H1 (cell line): ENCODE measurements around the gene DPEP2NB. TPM values are rescaled to one million over a fixed set of nuclear protein-coding genes. Genes with fewer than 3 reads are reported as not detected.

ENCODE experiments used
- CTCF ChIA-PET: fragments of 300-600 bp; sonication (Branson Sonifier 250); formaldehyde crosslinking; loops from one replicate; lab custom pipeline; 2021; ENCODE audit not compliant: partially characterized antibody; lab: Charles Lee
- POLR2A ChIA-PET: fragments of 300-600 bp; sonication (Branson Sonifier 250); formaldehyde crosslinking; loops from one replicate; lab custom pipeline; 2021; ENCODE audit warnings: inconsistent platforms; ENCODE audit not compliant: partially characterized antibody; lab: Charles Lee
- DNase-seq, 2 experiments: peaks; one replicate each; pipeline versions ENCODE4 v3.0.0 to v3.0.0-alpha.2; 2010 to 2022; ENCODE audit warnings: low spot score in 2 of 2, low read depth in 1 of 2, mixed read lengths in 1 of 2
- FAIRE-seq: peaks from 2 replicates; lab custom pipeline; 2011; peaks lifted over from hg19 to GRCh38; lab: Jason Lieb, UNC
- H2AFZ ChIP-seq: 2 replicates; pipeline ENCODE4 v1.8.1; 2012; ENCODE audit warnings: low read length, inconsistent platforms
- H2AK5ac ChIP-seq: 2 replicates; pipeline ENCODE4 v1.6.1; 2013; ENCODE audit warnings: low read depth, low read length
- H2BK120ac ChIP-seq: replicated peaks from 2 replicates; pipeline ENCODE3; 2013; ENCODE audit warnings: low read depth, low read length, inconsistent platforms
- H2BK12ac ChIP-seq: 2 replicates; pipeline ENCODE4 v1.6.1; 2013; ENCODE audit warnings: low read depth, low read length
- H2BK15ac ChIP-seq: 2 replicates; pipeline ENCODE4 v1.6.1; 2013; ENCODE audit warnings: low read length
- H2BK20ac ChIP-seq: 2 replicates; pipeline ENCODE4 v1.6.1; 2013; ENCODE audit warnings: low read length
- H2BK5ac ChIP-seq: 2 replicates; pipeline ENCODE4 v1.6.1; 2013; ENCODE audit warnings: low read depth, low read length
- H3K14ac ChIP-seq: 2 replicates; pipeline ENCODE4 v1.6.1; 2013; ENCODE audit warnings: inconsistent platforms; ENCODE audit not compliant: insufficient read length
- H3K18ac ChIP-seq: 2 replicates; pipeline ENCODE4 v1.6.1; 2013; ENCODE audit warnings: low read length; ENCODE audit errors: extremely low read depth
- H3K23ac ChIP-seq: 2 replicates; pipeline ENCODE4 v1.6.1; 2013; ENCODE audit warnings: inconsistent platforms; ENCODE audit not compliant: insufficient read length
- H3K23me2 ChIP-seq: 2 replicates; pipeline ENCODE4 v1.6.1; 2013; ENCODE audit warnings: low read depth, low read length
- H3K27ac ChIP-seq: 2 replicates; pipeline ENCODE4 v1.6.1; 2011; ENCODE audit warnings: low read depth, low read length, inconsistent platforms
- H3K27me3 ChIP-seq, 4 experiments: replicated peaks in 1 of 4; 1 replicate in 1 of 4; 2 replicates in 3 of 4; pipeline versions ENCODE4 v1.6.1 to v1.8.1; 2011 to 2013; ENCODE audit warnings: low read length in 3 of 4, mild to moderate bottlenecking in 3 of 4, inconsistent platforms in 2 of 4, mixed read lengths in 2 of 4, moderate library complexity in 1 of 4; ENCODE audit not compliant: control insufficient read depth in 3 of 4, insufficient read depth in 3 of 4; ENCODE audit errors: extremely low read depth in 1 of 4
- H3K36me3 ChIP-seq, 4 experiments: 2 replicates each; pipeline versions ENCODE4 v1.6.1 to v1.8.1; 2011 to 2013; ENCODE audit warnings: mild to moderate bottlenecking in 4 of 4, low read length in 3 of 4, moderate library complexity in 2 of 4, control low read depth in 1 of 4, inconsistent platforms in 1 of 4; ENCODE audit not compliant: insufficient read depth in 4 of 4, control insufficient read depth in 2 of 4
- H3K4ac ChIP-seq: replicated peaks from 2 replicates; pipeline ENCODE3; 2013; ENCODE audit warnings: low read length, low read depth, mixed read lengths, inconsistent platforms; ENCODE audit not compliant: insufficient read length
- H3K4me1 ChIP-seq, 4 experiments: replicated peaks in 1 of 4; 1 replicate in 1 of 4; 2 replicates in 3 of 4; pipeline versions ENCODE4 v1.6.1 to v1.8.1; 2011 to 2013; ENCODE audit warnings: low read length in 3 of 4, inconsistent platforms in 2 of 4, mixed read lengths in 1 of 4; ENCODE audit not compliant: insufficient read depth in 4 of 4, control insufficient read depth in 3 of 4
- H3K4me2 ChIP-seq, 2 experiments: 2 replicates each; pipeline versions ENCODE4 v1.6.1 to v1.8.1; 2011 to 2013; ENCODE audit warnings: low read depth in 2 of 2, low read length in 2 of 2, control low read depth in 1 of 2, inconsistent platforms in 1 of 2, mild to moderate bottlenecking in 1 of 2; ENCODE audit not compliant: insufficient read depth in 1 of 2
- H3K4me3 ChIP-seq, 4 experiments: fragments of 200-600, 300-600 bp in 1 of 4; sonication (generic), shearing (Covaris generic), sonication (Bioruptor Twin) in 1 of 4; 2 replicates each; pipeline versions ENCODE4 v1.5.1 to v1.8.1; 2011 to 2016; ENCODE audit warnings: low read length in 4 of 4, low read depth in 3 of 4, control low read depth in 2 of 4, inconsistent platforms in 2 of 4, mild to moderate bottlenecking in 2 of 4, mixed read lengths in 1 of 4, moderate library complexity in 1 of 4; ENCODE audit not compliant: insufficient read depth in 2 of 4; ENCODE audit errors: extremely low read depth in 1 of 4
- H3K56ac ChIP-seq: replicated peaks from 2 replicates; pipeline ENCODE3; 2013; ENCODE audit warnings: low read depth, mild to moderate bottlenecking, mixed read lengths, low read length, inconsistent platforms; ENCODE audit not compliant: insufficient read length
- H3K79me1 ChIP-seq: 2 replicates; pipeline ENCODE4 v1.6.1; 2013; ENCODE audit warnings: low read depth, low read length, control low read depth
- H3K79me2 ChIP-seq, 2 experiments: 2 replicates each; pipeline versions ENCODE4 v1.6.1 to v1.8.1; 2012 to 2013; ENCODE audit warnings: low read length in 2 of 2, mild to moderate bottlenecking in 2 of 2, inconsistent platforms in 1 of 2; ENCODE audit not compliant: insufficient read depth in 2 of 2, control insufficient read depth in 1 of 2
- H3K9ac ChIP-seq, 4 experiments: replicated peaks in 1 of 4; 1 replicate in 1 of 4; 2 replicates in 3 of 4; pipeline versions ENCODE4 v1.6.1 to v1.8.1; 2011 to 2013; ENCODE audit warnings: low read depth in 3 of 4, low read length in 3 of 4, control low read depth in 2 of 4, mild to moderate bottlenecking in 2 of 4, moderate library complexity in 2 of 4, inconsistent platforms in 1 of 4; ENCODE audit errors: extremely low read depth in 1 of 4
- H3K9me3 ChIP-seq, 2 experiments: 2 replicates each; pipeline versions ENCODE4 v1.6.1 to v1.8.1; 2012 to 2013; ENCODE audit warnings: mild to moderate bottlenecking in 2 of 2, moderate library complexity in 2 of 2, control low read depth in 1 of 2, inconsistent platforms in 1 of 2, low read depth in 1 of 2, low read length in 1 of 2, mixed read lengths in 1 of 2; ENCODE audit not compliant: insufficient read depth in 2 of 2
- H4K20me1 ChIP-seq, 2 experiments: replicated peaks in 1 of 2; 2 replicates each; pipeline versions ENCODE3 to v1.8.1; 2011 to 2013; ENCODE audit warnings: inconsistent platforms in 2 of 2, low read length in 2 of 2, mild to moderate bottlenecking in 1 of 2; ENCODE audit not compliant: insufficient read depth in 2 of 2, control insufficient read depth in 1 of 2
- H4K5ac ChIP-seq: 2 replicates; pipeline ENCODE4 v1.6.1; 2013; ENCODE audit warnings: low read length, low read depth, mixed read lengths, inconsistent platforms; ENCODE audit not compliant: insufficient read length
- H4K8ac ChIP-seq: 2 replicates; pipeline ENCODE4 v1.8.0; 2013; ENCODE audit warnings: mild to moderate bottlenecking, moderate library complexity, low read length, inconsistent platforms; ENCODE audit not compliant: insufficient read depth; ENCODE audit errors: extremely low read depth
- H4K91ac ChIP-seq: replicated peaks from 2 replicates; pipeline ENCODE3; 2013; ENCODE audit warnings: low read length, mixed read lengths, inconsistent platforms; ENCODE audit not compliant: insufficient read length
- ASH2L ChIP-seq: fragments of 200-600, 300-600 bp; sonication (generic); IDR thresholded peaks from one replicate; pipeline ENCODE4 v1.7.1; 2017; ENCODE audit warnings: low read length
- ATF3 ChIP-seq: IDR thresholded peaks from 2 replicates; pipeline ENCODE4 v1.6.1; 2011; ENCODE audit warnings: low read depth, mild to moderate bottlenecking, low read length; ENCODE audit not compliant: insufficient read depth
- CBX5 ChIP-seq: fragments of 300-800, 300-1000 bp; sonication (generic); IDR thresholded peaks from 2 replicates; pipeline ENCODE4 v1.7.1; 2016; ENCODE audit warnings: antibody characterized with exemption, low read length, low read depth
- CHD1 ChIP-seq: IDR thresholded peaks from 2 replicates; pipeline ENCODE4 v1.6.1; 2012; ENCODE audit warnings: low read depth, low read length, improper control_type of control experiment
- POLR2A ChIP-seq, 2 experiments: IDR thresholded peaks; 1 replicate in 1 of 2; 2 replicates in 1 of 2; pipeline ENCODE4 v1.6.1; 2011; ENCODE audit warnings: low read depth in 2 of 2, low read length in 2 of 2, mild to moderate bottlenecking in 2 of 2; ENCODE audit errors: control extremely low read depth in 1 of 2
- POU5F1 ChIP-seq: IDR thresholded peaks from 2 replicates; pipeline ENCODE4 v1.6.1; 2011; ENCODE audit warnings: low read depth, mild to moderate bottlenecking, low read length, moderate library complexity
- RXRA ChIP-seq: IDR thresholded peaks from 2 replicates; pipeline ENCODE4 v1.6.1; 2011; ENCODE audit warnings: low read depth, mild to moderate bottlenecking, low read length, moderate library complexity; ENCODE audit not compliant: insufficient read depth
- SIN3A ChIP-seq, 2 experiments: IDR thresholded peaks in 1 of 2; conservative IDR thresholded peaks in 1 of 2; 2 replicates each; pipeline ENCODE4 v1.6.1; 2011 to 2012; ENCODE audit warnings: low read length in 2 of 2, improper control_type of control experiment in 1 of 2, low read depth in 1 of 2, mild to moderate bottlenecking in 1 of 2
- SIRT6 ChIP-seq: IDR thresholded peaks from one replicate; pipeline ENCODE4 v1.7.1; 2012; ENCODE audit warnings: low read length, inconsistent platforms
- SP2 ChIP-seq: IDR thresholded peaks from 2 replicates; pipeline ENCODE4 v1.6.1; 2012; ENCODE audit warnings: mild to moderate bottlenecking, low read length, inconsistent platforms
- SP4 ChIP-seq: IDR thresholded peaks from 2 replicates; pipeline ENCODE4 v1.6.1; 2012; ENCODE audit warnings: low read length, inconsistent platforms
- WGBS, 2 experiments: shearing (Covaris generic) in 1 of 2; methylation state at CpG; one replicate each; pipeline versions ENCODE4 v1.1.6 to v1.1.7; 2013 to 2015; ENCODE audit warnings: low lambda C conversion rate in 2 of 2, mixed read lengths in 2 of 2, inconsistent platforms in 1 of 2, low coverage in 1 of 2, missing lambda C conversion rate in 1 of 2; ENCODE audit not compliant: insufficient replicate concordance in 2 of 2, insufficient coverage in 1 of 2, insufficient read length in 1 of 2; ENCODE audit errors: extremely low coverage in 1 of 2, missing lambda C conversion rate in 1 of 2; 5-methylcytosine and 5-hydroxymethylcytosine counted together
- polyA plus RNA-seq, 7 experiments: library from polyadenylated mRNA; depleted of rRNA in 3 of 7; stranded (reverse) in 5 of 7; unstranded in 2 of 7; fragments of >200 nt in 5 of 7; fragments of 200-250 nt in 2 of 7; gene quantifications; 1 replicate in 5 of 7; 2 replicates in 1 of 7; 4 replicates in 1 of 7; pipeline versions ENCODE4 v1.2.1 to v1.2.3, GENCODE V29; 2011 to 2013; ENCODE audit warnings: missing spikeins in 2 of 7, mixed read lengths in 2 of 7
- total RNA-seq: library from RNA; stranded (reverse); fragmentation: NEBNext Ultra II Directional; extraction: Animal tissue kit (Norgen Biotek cat#: 25700); gene quantifications from 2 replicates; pipeline ENCODE4 v1.2.1, GENCODE V29; 2021

Gene DPEP2NB
- total and polyA plus RNA-seq, 2 of the 8 experiments (the other 6 are each of a cell fraction or from before 2014, with no cell fraction given) = not detected

- H3K27ac ChIP-seq = no peak overlapping the region
- no peak overlapping the region for H3K18ac ChIP-seq
- H3K36me3 ChIP-seq = peaks cover 0 to 14% (median 9%) of the 10 kb centered on the region in 4 experiments; a peak in 5 of 8 replicates
- no peak overlapping the region for H3K23ac ChIP-seq
- H2BK120ac ChIP-seq = no peak overlapping the region
- no peaks in the 10 kb centered on the region; the same call in 1 of the 2 replicates for H3K23me2 ChIP-seq
- no peak overlapping the region for H3K56ac ChIP-seq
- TF ChIP-seq SIN3A (conservative IDR thresholded peaks at IDR 0.05 in 1 of 2, IDR thresholded peaks at IDR 0.05 in 1 of 2; ENCODE audit: low read depth in 1 of 2, low read length in 2 of 2) (no peak), POU5F1 (no peak), SP4 (no peak), SIRT6 (no peak), ATF3 (no peak), CBX5 (no peak), POLR2A (IDR thresholded peaks at IDR 0.05; ENCODE audit: control extremely low read depth in 1 of 2, low read depth in 2 of 2, low read length in 2 of 2) (no peak), SP2 (no peak), RXRA (no peak), CHD1 (no peak), ASH2L (no peak)
- no peaks in the 10 kb centered on the region for H3K79me2 ChIP-seq
- no peaks in the 10 kb centered on the region for H3K9me3 ChIP-seq
- H3K4me3 ChIP-seq = no peak overlapping the region
- CTCF ChIA-PET = no interaction called here
- H2BK15ac ChIP-seq = no peak overlapping the region
- whole genome bisulfite sequencing, 2 experiments = 89% methylated on average over 2 of the region's 2 CpGs; no CpG with 5 or more reads in 1 of the 2 experiments
- no peaks in the 10 kb centered on the region for H3K27me3 ChIP-seq
- no peak overlapping the region for H3K4ac ChIP-seq
- no peaks in the 10 kb centered on the region for H3K4me1 ChIP-seq
- H4K20me1 ChIP-seq = no peaks in the 10 kb centered on the region
- H2AK5ac ChIP-seq = no peak overlapping the region
- POLR2A ChIA-PET = interaction anchor here (1.0 kb wide), 1 partner anchor 12 kb away, joined by 3 read pairs; no protein-coding TSS in a partner anchor
- no peak for FAIRE-seq
- no peak overlapping the region for H2BK12ac ChIP-seq
- H3K4me2 ChIP-seq = no peak overlapping the region
- H2BK20ac ChIP-seq = no peak overlapping the region
- no peak overlapping the region for H4K5ac ChIP-seq
- DNase-seq = no peak
- no peak overlapping the region for H2BK5ac ChIP-seq
- H3K79me1 ChIP-seq = peaks cover 5% of the 10 kb centered on the region
- H3K14ac ChIP-seq = no peak overlapping the region
- H4K8ac ChIP-seq = no peak overlapping the region
- H3K9ac ChIP-seq = no peak overlapping the region
- no peak overlapping the region for H4K91ac ChIP-seq
- H2AFZ ChIP-seq = no peak overlapping the region
Observed at GRCh38 chr16:68049449-68049848, 33.7 kb upstream of the DPEP2NB start.
